ENCODE measurements around the gene G6PD.
"Not testable (repeated sequence)": the region's sequence is repeated elsewhere in the genome, so short reads cannot be mapped to it uniquely, and the experiment has no call there.

G6PD gene

DNA sequence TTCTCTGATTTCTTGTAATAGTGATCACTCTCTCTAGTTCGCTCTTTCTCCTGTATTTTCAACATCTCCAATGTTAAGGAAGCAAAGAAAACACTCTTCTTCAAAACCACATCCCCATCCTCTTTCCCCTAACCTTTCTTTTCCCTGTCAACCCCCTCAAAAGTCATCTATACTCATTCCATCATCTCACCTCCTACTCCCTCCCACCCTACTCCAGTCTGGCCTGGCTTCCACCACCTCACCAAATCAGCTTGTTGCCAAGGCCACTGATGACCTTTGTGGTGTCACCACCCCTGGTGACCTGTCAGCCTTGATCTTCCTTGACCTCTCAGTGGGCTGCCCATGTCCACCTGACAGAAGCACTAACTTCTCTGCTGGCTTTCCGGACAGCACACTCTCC, 32.9 kb downstream of the G6PD start:
- no peak for DNase-seq

DNA sequence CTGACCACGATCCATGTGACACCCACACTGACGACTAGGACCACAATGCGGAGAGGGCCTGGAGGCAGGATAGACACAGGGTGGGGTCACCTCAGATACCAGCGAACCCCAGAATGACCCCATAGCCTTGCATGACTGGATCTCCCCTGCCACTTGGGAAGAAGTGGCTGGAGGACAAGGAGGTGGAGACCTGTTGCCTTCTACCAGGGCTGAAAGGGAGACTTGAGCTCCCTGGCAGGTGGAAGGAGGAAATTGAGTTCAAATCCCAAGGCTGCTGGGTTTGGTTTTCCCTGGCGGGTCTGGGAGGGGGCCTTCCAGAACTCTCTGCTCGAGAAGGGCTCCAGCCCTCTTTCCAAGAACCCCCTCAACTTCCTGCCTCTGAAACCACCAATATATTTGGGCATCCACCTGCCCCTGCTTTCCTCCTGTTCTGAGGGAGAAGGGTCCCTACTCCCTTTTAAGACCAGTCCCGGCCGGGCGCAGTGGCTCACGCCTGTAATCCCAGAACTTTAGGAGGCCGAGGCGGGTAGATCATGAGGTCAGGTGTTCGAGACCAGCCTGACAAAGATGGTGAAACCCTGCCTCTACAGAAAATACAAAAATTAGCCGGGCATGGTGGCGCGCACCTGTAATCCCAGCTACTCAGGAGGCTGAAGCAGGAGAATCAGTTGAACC, 33.6 kb downstream of the G6PD start:
- DNase-seq, result no peak

DNA sequence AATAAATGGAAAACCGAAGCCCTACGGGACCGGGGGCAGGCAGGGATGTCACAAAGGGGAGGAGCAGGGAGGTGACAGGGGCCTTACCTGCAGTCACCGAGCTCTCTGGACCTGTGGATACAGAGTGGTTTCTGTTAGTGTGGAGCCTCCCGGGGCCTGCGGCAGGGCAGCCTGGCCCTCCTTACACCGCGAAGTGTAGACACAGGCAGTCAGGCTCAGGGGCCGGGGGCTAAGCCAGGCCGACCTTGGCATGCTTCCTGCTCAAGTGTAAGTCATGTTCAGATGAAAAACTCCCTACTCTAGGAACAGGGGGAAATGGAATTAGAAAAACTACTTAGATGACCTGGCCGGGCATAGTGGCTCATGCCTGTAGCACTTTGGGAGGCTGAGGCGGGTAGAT, 34.9 kb downstream of the G6PD start:
- DNase-seq, result no peak

DNA sequence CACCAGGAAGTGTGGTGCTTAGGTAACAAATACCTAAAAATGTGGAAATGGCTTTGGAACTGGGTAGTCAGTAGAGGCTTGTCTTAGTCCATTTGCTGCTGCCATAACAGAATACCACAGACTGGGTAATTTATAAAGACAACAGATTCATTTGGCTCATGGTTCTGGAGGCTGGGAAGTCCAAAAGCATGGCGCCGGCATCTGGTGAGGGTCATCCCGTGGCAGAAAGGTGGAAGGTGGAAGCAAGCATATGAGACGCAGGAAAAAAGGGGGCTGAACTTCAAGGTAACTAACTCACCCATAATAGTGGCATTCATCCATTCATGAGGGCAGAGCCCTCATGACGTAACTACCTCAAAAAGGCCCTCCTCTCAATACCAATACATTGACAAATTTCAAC, 37.2 kb downstream of the G6PD start:
- DNase-seq, result no peak

DNA sequence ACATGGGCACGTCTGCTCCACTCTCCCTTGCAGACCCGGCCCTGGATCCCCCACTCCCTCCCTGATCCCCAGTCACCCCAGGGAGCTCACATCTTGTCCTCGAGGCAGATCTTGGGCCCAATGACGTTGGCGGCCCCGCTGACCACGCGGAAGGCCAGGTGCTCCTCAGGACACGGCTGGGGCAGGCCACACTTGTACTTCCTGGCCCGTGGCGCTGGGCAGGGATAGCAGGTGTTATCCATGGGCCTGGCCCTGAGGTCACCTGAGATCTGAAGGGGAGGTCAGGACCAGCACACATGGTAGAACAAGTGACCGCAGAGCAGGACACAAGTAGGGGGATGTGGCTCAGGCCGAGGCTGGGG, 38.3 kb downstream of the G6PD start:
- DNase-seq, result no peak

DNA sequence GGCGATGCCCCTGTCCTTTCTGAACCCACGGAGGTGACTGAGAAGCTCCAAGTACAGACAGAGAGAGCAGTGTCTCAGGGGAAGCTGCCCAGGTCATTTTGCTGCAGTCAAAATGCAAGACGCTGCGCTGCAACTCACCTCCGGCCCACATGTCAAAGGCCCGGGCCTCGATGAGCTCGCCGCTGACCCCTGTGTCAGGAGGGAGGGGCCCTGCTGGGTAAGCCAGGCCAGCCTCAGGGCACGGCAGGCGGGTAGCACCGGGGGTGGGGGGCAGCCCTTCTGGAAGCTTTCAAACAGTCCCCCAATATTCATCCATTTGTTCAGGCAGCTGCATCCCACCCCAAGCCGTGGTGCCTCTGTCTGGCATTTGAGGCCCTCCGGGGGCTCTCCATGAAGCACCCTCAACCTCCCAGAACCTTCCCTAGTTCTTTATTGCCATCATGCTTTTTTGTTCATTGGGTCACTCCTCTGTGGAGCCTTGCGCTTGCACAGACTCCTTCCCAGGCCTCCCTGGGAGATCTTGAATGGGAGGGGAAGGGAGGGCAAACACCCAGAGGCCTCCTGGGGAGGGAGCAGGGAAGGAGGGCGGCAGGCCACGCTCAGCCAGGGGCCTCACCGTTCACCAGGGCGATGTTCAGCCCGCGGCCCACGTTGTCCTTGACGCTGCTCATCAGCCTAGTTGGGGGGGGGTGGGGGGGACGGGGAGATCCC, 38.8 kb downstream of the G6PD start:
- DNase-seq, result no peak

DNA sequence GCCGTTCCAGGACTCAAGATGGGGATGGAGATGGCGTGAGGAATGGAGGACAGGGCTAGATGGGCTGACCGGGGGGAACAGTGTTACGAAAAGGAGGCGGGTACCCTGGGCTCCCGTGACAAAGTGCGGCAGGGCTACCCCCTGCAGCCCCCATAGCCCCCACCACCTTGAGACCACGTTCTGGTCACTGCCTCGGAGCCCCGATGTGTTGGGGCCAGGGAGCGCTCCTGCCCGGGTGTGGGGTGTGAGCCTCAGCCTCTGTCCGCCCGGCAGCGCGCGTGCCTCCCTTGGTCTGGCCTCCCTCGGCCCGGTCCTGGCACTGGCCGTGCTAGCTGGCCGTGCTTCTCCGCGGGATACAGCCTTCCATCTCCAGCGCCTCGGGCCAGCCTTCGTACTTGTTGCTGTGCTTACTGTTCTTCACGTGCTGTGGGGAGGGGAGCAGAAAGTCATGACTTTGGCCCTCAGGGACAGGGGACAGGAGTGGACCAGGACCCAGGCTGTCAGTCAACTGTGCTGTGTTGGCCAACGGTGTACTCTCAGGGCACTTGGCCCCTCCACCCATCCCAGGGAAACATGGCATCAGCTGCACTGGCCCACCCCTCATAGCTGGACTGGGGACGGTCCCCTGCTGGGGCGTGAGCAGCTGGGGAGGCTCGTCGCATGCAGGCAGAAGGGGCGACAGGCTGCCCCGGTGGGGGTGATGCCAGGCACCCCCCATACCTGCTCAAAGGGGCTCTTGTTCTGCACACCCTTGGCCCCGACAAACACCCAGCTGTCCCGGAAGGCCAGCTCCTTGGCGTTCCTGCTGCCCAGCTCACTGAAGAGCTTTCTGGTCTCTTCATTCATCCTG, 39.9 kb downstream of the G6PD start:
- DNase-seq, result no peak

DNA sequence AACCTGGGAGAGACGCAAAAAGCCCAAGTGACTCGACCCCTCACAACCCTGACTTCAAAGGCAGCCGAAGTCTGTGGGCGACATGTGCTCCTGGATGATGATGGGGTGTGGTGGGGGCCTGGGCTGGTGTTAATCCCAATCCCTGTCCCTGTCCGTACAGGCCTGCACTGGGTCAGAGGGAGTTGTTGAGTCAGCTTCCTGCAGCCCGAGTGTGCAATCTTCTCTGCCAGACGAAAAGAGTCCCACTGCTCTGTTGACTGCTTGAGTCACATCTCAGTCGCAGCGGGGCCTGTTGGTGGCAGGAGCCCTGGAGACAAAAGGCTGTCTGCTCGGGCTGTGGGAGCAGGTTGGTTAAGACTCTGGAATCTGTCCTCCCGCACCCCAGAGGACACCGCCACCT, 40.9 kb downstream of the G6PD start:
- DNase-seq, result no peak

DNA sequence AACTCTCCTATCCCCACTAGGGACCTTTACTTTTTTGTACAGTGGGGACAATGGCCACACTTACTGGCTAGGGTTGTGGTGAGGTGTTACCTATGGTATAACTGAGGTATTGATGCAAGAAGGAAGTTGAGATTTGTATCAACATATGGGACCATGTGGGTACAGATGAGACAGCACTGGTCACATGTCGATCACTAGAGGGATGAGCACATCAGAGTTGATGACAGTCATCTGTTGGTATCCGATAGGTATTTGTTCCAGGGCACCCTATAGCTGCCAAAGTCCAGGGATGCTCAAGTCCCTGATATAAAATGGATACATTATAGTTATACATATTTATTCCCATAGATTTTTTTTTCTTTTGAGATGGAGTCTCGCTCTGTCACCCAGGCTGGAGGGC, 43.7 kb downstream of the G6PD start:
- no peak for DNase-seq

DNA sequence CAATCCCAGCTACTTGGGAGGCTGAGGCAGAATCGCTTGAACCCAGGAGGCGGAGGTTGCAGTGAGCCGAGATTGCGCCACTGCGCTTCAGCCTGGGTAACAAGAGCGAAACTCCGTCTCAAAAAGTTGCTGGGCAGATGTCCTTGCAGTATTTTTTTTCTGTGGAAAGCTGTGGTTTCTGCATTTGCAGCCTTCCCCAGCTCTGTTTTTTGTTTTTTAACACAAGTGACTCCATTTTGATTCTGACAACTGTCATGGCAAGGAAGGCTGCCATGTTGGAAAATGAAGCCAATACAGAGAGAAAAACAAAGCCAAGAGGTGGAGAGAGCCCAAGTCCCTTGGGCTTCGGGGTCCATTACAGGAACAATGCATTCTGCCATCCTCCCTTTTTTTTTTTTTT, 44.5 kb downstream of the G6PD start:
- no peak for DNase-seq

DNA sequence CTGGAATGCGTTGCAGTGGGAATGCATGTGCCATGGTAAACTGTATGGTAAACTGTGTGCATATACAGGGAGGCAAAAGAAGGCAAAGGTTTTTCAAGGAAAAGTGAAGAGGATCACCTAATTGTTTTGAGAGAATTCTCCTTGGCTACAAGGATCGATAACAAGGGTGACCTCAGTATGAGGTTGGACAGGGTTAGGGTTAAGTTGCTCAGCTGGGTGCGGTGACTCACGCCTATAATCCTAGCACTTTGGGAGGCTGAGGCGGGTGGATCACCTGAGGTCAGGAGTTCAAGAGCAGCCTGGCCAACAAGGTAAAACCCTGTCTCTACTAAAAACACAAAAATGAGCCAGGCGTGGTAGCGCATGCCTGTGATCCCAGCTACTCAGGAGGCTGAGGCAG, 45.2 kb downstream of the G6PD start:
- not testable (repeated sequence) for DNase-seq

DNA sequence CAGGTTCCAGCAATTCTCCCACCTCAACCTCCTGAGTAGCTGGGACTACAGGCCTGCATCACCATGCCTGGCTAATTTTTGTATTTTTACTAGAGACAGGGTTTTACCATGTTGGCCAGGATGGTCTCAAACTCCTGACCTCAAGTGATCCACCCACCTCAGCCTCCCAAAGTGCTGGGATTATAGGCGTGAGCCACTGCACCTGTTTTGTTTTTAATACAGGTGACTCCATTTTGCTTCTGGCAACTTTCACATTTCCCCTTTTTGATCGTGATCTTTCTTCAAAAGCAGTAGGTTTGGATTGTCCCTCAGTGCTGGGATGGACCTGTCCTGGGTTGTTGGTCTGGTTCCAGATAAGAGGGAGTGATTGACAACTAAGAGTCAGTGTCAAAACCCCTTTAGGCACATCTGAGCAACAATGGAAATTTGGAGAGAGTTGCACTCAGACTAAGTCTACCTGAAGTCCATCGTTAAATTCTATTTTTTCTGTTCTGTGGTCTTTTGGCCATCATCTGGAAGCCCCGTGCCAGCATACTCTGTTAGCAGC, 50.0 kb downstream of the G6PD start:
- DNase-seq, result not testable (repeated sequence)

DNA sequence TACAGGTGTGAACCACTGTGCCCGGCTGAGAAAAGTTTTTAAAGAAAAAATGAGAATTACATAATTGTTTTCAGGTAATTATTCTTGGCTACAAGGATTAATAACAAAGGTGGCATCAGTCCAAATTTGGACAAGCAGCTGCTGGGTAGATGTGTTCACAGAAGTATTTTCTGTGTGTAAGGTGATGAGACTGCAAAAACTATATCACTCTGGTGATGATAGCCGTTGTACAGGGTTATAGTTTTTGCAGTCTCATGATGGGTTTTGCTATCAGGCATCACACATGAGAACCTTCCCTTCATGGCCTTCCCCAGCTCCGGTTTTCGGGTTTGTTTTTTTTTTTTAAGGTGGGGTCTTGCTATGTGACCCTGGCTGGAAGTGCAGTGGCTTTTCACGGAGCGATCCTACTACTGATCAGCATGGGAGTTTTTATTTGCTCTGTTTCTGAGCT, 51.1 kb downstream of the G6PD start:
- no peak for DNase-seq

DNA sequence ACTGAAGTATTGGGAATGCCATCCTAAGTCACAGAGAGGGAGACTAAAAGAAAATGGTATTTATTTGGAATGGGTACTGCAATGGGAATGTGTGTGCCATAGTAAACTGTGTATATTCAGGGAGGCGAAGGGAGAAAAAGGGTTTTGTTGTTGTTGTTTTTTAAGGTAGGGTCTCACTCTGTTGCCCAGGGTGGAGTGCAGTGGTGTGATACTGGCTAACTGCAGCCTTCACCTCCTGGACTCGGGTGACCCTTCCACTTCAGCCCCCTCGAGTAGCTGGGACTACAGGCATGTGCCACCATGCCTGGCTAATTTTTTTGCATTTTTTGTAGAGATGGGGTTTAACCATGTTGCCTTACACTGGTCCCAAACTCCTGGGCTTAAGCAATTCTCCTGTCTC, 51.9 kb downstream of the G6PD start:
- DNase-seq, result no peak

DNA sequence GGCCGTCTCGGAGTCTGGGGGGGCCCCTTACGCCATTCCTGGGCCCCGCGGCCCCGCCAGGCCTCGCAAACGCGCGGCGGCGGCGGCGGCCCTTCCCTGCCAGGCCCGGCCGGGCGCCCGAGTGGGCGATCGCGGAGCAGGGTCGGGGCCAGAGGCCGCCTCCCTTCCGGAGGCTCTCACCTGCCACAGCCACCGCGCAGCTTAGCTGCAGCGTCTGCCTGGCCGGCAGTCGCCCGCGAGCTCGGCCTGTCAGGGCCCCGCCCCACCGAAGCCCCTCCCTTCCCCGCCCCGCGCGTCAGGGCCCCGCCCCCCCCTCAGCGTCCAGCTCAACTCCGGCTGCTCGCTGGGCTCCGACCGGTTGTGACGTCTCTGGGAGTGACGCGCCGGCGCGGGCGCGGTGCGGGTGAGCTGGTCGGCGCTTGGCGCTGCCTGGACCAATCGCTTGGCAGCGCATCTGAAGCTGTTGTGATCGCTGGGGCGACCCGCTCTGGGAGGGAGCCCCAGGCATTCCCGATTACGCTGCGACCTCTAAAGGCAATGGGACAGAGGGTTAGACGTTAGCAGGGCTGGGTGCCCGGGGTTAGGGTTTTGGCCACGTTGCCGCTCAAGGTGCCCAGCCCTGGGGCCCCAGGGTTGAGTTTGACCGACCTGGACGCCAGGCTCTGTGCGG, 56.1 kb downstream of the G6PD start, which contains the start of gene SLC10A3:
SLC10A3 (minus strand) TSS at position 216 of the 670 bp plus-strand sequence. CDS start 1,689 bp downstream, outside the sequence.
- peak; percentile 94 for DNase-seq

DNA sequence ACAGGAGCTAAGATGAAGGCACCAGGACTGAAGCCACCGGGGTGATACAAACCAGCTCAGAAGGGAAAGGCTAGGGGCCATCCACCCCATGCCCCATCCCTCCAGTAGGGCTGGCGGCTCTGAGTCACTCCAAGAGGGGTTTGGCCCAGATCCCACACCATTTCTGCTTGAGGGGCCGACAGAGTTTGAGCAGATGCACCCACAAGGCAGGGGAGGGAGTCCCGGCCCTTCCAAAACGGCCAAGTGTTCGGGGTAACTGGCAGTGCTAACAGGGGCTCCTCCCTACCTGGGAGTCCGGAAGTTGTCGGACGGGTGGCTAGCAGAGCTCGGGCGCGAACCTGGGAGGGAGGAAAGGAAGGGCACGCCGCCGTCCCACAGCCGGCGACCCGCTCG, 56.6 kb downstream of the G6PD start:
- peak in 1 of 2 donors; percentile 37 for DNase-seq

DNA sequence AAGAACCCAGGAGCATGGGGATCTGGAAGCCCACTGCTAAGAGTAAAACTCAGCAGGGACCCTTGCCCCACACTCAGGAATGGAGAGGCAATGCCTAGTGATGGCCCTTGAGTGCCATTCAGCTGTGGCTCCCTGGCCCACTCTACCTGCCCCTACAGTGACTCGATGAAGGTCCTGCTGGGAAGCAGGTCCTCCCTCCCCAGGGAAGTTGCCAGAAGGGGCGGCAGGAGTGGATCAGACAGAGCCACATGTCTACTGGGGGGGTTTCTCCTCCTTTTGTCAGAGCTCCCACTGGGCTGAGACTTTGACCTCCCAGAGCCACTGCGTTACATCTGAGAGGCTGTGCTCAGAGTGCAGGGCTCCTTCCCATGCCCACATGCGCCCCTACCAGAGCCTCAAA, 57.5 kb downstream of the G6PD start:
- no peak for DNase-seq

DNA sequence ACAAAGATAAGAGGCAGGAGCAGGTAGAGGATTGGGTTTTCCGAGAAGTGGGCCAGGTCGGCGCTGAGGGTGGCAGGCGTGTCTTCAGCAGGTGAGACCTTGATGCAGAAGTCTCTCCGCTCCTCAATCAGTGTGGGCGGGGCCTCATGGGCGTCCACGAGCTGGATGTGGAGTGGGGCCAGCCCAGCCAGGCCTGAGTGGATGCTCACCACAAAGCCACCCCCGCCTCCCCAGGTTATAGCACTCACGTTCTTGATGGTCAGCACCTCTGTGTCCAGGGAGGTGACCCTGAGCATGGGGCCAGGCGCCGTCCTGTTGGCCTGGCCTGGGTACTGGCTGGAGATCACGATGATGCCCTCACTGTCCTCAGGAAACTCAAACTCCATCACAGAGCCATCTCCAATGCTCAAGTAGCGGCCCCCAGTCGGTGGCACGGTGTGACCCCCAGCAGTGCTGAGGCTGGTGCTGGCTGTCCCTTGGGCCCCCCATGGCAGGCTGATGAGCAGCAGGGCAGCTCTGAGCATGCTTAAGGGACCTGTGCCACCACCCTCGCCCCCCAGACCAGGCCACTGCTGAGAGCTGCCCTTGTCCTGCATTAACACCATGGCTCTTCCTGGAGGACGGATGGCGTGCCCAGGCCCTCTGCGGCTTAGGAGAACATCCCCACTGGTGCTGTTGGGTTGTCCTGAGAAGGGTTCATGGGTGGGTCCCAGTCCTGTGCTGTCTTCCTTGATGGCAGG, 58.1 kb downstream of the G6PD start:
- DNase-seq, result no peak

DNA sequence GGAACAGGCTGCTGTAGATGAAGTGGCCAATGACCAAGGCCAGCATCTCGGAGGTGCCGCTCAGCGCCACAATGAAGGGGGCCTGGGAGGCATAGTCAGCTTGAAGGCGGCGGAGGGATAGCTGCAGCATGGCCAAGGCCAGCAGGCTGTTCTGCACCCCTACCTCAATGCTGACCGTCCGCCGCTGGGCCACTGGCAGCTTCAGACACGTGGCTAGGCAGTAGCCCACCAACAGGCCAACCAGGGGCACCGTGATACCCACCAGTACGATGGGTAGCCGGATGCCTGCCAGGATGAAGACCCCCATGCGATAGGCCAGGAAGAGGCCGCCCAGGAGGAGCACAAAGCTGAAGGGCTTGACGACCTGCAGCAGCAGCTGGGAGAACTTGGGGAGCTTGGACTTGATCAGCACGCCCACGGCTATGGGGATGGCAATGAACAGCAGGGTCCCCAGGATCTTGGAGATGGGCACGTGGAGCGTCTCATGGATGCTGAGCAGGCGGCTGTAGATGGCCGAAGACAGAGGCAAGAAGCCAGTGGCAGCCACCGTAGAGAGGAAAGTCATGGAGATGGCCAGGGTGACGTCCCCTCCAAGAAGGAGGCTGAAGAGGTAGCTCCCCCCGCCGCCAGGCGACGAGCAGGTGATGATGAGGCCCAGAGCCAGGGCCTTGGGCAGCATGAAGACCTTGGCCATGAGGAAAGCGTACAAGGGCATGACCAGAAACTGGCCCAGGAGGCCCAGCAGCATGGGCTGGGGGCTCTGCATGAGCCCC, 58.9 kb downstream of the G6PD start:
- no peak for DNase-seq

DNA sequence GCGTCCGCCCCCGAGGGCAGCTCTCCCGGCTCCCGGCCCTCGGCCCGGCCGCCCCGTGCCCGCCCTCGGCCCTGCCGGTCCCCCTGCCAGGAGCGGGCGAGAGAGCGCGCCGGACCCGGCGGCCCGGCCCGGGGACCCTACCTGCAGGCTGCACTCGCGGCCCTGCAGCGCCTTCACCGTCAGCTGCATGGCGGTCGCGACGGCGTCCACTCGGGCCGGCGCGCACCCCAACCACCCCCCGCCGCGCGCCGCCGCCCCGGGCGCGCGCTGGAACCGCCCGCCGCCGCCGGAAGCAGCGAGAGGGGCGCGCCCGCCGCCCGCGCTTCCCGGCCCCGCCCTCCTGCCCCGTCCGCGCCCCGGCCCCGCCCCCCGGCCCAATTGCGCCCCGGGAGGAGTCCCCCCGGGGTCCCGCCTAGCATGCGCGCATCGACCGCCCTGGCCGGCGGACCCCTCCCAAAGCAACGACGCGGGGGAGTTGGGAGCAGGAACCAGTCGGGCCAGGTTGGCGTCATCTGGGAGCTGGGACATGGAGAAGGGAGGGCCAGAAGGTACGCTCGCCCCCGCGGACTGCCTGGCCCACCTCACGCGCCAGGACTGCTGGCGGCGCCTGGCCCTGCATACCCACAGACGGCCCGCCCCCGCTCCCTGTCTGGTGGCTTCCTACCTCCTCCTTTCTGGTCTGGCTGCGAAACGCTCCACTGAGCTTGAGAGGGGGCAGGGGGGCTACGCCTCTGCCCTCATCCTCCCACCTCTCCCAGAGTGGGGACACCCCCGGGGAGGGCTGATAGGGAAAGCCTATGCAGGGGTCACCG, 60.0 kb downstream of the G6PD start, which contains the start of gene UBL4A:
UBL4A (minus strand) TSS at position 220 of the 812 bp plus-strand sequence; CDS start at position 189, 31 bp downstream.
- peak; percentile 38 to 69 for DNase-seq

Measured in CD4-positive, alpha-beta T cell treated with Interferon alpha-2 for 1 hour (primary cell).